OCI-LY1 (cell line): ENCODE results near the gene CCDC187.

Source experiments
- H2AFZ ChIP-seq: fragments of 200-600 bp; sonication (generic), shearing (Covaris generic); 2 replicates; pipeline ENCODE4 v1.6.0; 2014; ENCODE audit warnings: antibody characterized with exemption, mild to moderate bottlenecking, low read length
- H3F3A ChIP-seq: fragments of 200-600 bp; sonication (generic), shearing (Covaris generic); 2 replicates; pipeline ENCODE4 v1.6.0; 2014; ENCODE audit warnings: mild to moderate bottlenecking, antibody characterized with exemption, low read length, moderate library complexity; ENCODE audit not compliant: insufficient read depth
- H3K27ac ChIP-seq: fragments of 200-600 bp; sonication (generic); 2 replicates; pipeline ENCODE4 v1.5.1; 2014; ENCODE audit warnings: low read length, mixed run types, mild to moderate bottlenecking, low read depth; ENCODE audit not compliant: poor library complexity, severe bottlenecking
- H3K27me3 ChIP-seq: fragments of 200-600 bp; sonication (generic); 2 replicates; pipeline ENCODE4 v1.6.0; 2014; ENCODE audit warnings: antibody characterized with exemption, mild to moderate bottlenecking, low read length, moderate library complexity; ENCODE audit not compliant: insufficient read depth
- H3K36me3 ChIP-seq: fragments of 200-600 bp; sonication (generic); 2 replicates; pipeline ENCODE4 v1.6.1; 2014; ENCODE audit warnings: mild to moderate bottlenecking, antibody characterized with exemption, low read length, moderate library complexity, mixed read lengths; ENCODE audit not compliant: insufficient read depth
- H3K4me1 ChIP-seq: fragments of 200-600 bp; sonication (generic); 2 replicates; pipeline ENCODE4 v1.5.1; 2014; ENCODE audit warnings: mild to moderate bottlenecking, low read length, moderate library complexity; ENCODE audit not compliant: insufficient read depth, severe bottlenecking
- H3K4me2 ChIP-seq: fragments of 200-600 bp; sonication (generic), shearing (Covaris generic); 2 replicates; pipeline ENCODE4 v1.6.1; 2014; ENCODE audit warnings: low read length
- H3K4me3 ChIP-seq: fragments of 200-600 bp; sonication (generic); 2 replicates; pipeline ENCODE4 v1.5.1; 2014; ENCODE audit warnings: low read length, low read depth, mild to moderate bottlenecking, mixed read lengths; ENCODE audit not compliant: poor library complexity, severe bottlenecking
- H3K79me2 ChIP-seq: fragments of 200-600 bp; shearing (Covaris generic); 2 replicates; pipeline ENCODE4 v1.6.1; 2016; ENCODE audit warnings: mixed run types, low read length, mixed read lengths; ENCODE audit not compliant: insufficient read depth
- H3K9ac ChIP-seq: fragments of 200-600 bp; sonication (generic), shearing (Covaris generic); 2 replicates; pipeline ENCODE4 v1.6.1; 2014; ENCODE audit warnings: mild to moderate bottlenecking, low read length, mixed read lengths
- H3K9me2 ChIP-seq: fragments of 200-600 bp; sonication (generic), shearing (Covaris generic); 2 replicates; pipeline ENCODE4 v1.6.1; 2014; ENCODE audit warnings: low read depth, mild to moderate bottlenecking, low read length, mixed read lengths
- H3K9me3 ChIP-seq: fragments of 200-600 bp; shearing (Covaris generic); 2 replicates; pipeline ENCODE4 v1.6.1; 2014; ENCODE audit warnings: low read length, mixed read lengths
- H4K20me1 ChIP-seq: fragments of 200-600 bp; sonication (generic), shearing (Covaris generic); 2 replicates; pipeline ENCODE4 v1.6.0; 2016; ENCODE audit warnings: mild to moderate bottlenecking, low read length; ENCODE audit not compliant: insufficient read depth
- EZH2 ChIP-seq: fragments of 200-600 bp; sonication (generic), shearing (Covaris generic); IDR thresholded peaks from 2 replicates; pipeline ENCODE4 v1.8.0; 2017; ENCODE audit warnings: borderline replicate concordance, mixed run types, mild to moderate bottlenecking, antibody characterized with exemption, low read length, moderate library complexity, mixed read lengths
- TF ChIP-seq, protein P1 (sequence below): fragments of 200-600 bp; sonication (generic), shearing (Covaris generic); IDR thresholded peaks from 2 replicates; pipeline ENCODE4 v1.5.1; 2017; ENCODE audit warnings: mild to moderate bottlenecking, antibody characterized with exemption, low read length, moderate library complexity, mixed read lengths

Gene CCDC187

DNA sequence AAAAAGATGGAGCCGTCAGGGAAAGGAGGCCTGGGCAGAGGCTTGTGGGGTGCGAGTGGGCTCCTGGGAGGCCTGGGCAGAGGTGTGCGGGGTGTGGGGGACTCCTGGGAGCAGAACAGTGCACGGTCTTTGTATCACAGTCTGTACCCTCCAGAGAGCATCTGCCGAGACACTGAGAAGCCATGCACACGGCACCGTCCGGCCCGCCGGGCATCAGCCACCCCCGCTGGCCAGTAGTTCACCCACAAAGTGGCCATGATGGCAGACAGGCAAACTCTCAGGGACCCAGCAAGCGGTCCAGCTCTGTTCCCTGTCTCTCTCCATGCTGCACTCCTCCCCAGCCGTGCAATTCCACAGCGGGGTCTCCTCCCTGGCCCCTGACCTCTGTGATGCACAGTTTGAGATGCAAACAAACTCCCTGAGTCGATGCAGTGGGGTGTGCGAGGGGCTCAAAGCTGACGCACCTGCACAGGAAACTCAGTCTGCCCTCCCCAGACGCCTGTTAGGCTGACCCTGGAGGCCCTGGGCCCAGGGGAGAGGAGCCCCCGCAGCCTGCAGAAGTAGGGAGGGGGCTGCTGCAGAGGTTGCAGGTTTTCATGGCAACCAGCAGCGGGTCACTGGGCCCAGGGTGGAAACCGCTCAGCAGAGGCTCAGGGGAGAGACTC is 14.3 kb upstream of the CCDC187 start:
- no peak for TF ChIP-seq EZH2
- TF ChIP-seq, protein P1, sequence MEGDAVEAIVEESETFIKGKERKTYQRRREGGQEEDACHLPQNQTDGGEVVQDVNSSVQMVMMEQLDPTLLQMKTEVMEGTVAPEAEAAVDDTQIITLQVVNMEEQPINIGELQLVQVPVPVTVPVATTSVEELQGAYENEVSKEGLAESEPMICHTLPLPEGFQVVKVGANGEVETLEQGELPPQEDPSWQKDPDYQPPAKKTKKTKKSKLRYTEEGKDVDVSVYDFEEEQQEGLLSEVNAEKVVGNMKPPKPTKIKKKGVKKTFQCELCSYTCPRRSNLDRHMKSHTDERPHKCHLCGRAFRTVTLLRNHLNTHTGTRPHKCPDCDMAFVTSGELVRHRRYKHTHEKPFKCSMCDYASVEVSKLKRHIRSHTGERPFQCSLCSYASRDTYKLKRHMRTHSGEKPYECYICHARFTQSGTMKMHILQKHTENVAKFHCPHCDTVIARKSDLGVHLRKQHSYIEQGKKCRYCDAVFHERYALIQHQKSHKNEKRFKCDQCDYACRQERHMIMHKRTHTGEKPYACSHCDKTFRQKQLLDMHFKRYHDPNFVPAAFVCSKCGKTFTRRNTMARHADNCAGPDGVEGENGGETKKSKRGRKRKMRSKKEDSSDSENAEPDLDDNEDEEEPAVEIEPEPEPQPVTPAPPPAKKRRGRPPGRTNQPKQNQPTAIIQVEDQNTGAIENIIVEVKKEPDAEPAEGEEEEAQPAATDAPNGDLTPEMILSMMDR: no peak
- Histone ChIP-seq H3K9ac (no peak overlapping the region), H3K4me3 (no peak overlapping the region)

DNA sequence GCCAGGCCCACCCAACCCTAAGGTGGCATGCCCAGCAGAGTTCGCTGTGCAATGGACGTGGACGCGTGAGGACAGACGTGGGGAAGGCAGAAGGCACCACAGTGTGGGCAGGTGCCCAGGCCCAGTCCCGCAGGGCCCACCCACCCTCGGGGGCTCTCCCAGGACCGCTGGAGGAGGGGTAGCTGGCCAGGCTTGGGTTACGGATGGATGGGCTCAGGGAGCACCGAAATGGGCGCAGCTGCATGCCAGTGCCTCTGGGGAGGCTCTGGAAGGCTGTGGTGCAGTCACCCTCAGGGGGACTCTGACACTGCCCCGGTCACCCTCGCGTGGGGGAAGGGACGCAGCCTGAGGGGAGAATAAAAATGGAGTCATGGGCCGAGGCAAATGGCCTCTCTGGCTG is 13.8 kb upstream of the CCDC187 start:
- no peaks in the 10 kb centered on the region for H3K4me1 ChIP-seq
- peaks cover 8% of the 10 kb centered on the region for H3K9me3 ChIP-seq
- no peak overlapping the region for H3K27ac ChIP-seq

More for the DNA sequence above, 14.3 kb upstream of the CCDC187 start:
- Histone ChIP-seq H3K9me3 (peaks cover 8% of the 10 kb centered on the region), H2AFZ (no peak overlapping the region), H3K4me2 (no peak overlapping the region), H3K4me1 (no peaks in the 10 kb centered on the region), H3F3A (no peaks in the 10 kb centered on the region), H3K9me2 (no peaks in the 10 kb centered on the region), H3K36me3 (peaks cover 9% of the 10 kb centered on the region; the same call in 1 of the 2 replicates), H3K27me3 (peaks cover 42% of the 10 kb centered on the region; the same call in 1 of the 2 replicates), H3K79me2 (no peaks in the 10 kb centered on the region), H4K20me1 (no peaks in the 10 kb centered on the region), H3K27ac (no peak overlapping the region)

DNA sequence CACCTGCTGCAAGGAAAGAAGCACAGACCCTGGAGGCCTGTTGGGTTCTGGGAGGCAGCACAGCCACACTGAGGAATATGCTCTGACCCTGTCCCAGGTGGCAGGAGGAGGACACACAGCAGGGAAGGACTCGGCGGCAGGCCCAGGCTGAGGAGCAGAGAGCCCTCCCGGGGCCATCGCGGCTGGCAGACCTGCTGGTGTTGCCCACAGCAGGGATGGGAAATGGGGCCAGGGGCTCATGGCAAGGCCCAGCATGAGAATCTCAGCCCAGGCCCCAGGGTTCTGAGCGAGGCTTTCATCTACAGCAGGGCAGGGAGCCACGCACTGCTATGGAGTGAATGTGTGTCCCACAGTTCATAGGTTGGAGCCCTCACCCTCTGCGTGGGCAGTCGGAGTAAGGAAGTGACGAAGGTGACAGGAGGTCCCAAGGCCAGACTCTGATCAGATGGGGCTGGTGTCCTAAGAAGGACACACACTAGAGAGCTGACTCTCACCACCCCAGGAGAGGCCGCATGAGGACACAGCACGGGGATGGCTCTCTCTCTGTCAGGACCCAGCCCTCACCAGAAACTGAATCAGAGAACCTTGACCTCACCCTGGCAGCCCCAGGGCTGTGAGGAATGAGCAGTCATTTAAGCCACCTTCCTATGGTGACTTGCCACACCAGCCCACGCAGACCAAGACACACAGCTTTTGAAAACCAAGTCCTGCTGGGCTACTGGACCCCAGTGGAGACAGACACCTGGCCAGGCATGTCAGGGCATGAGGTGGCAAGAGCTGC is 13.2 kb upstream of the CCDC187 start:
- Histone ChIP-seq H3K9me2 (no peaks in the 10 kb centered on the region), H3K79me2 (no peaks in the 10 kb centered on the region), H3F3A (no peaks in the 10 kb centered on the region), H2AFZ (no peak overlapping the region), H3K4me2 (no peak overlapping the region), H3K4me3 (no peak overlapping the region), H4K20me1 (no peaks in the 10 kb centered on the region), H3K9me3 (peaks cover 8% of the 10 kb centered on the region), H3K27me3 (peaks cover 36% of the 10 kb centered on the region; the same call in 1 of the 2 replicates), H3K9ac (no peak overlapping the region), H3K4me1 (no peaks in the 10 kb centered on the region), H3K36me3 (peaks cover 9% of the 10 kb centered on the region; the same call in 1 of the 2 replicates), H3K27ac (no peak overlapping the region)
- TF ChIP-seq, protein P1: no peak
- no peak for TF ChIP-seq EZH2

More for the DNA sequence above, 13.8 kb upstream of the CCDC187 start:
- Histone ChIP-seq H3K27me3 (peaks cover 41% of the 10 kb centered on the region; the same call in 1 of the 2 replicates), H3K4me3 (no peak overlapping the region), H3K9me2 (no peaks in the 10 kb centered on the region), H3K4me2 (no peak overlapping the region), H3K36me3 (peaks cover 9% of the 10 kb centered on the region; the same call in 1 of the 2 replicates), H3F3A (no peaks in the 10 kb centered on the region), H3K9ac (no peak overlapping the region), H4K20me1 (no peaks in the 10 kb centered on the region), H3K79me2 (no peaks in the 10 kb centered on the region), H2AFZ (no peak overlapping the region)
- TF ChIP-seq, protein P1: no peak
- no peak for TF ChIP-seq EZH2
